Measurements from ENCODE around the gene TMED9.
"Not testable (repeated sequence)": the region's sequence is repeated elsewhere in the genome, so short reads cannot be mapped to it uniquely, and the experiment has no call there.

TMED9 gene

GRCh38 chr5:177557041-177557647, 34.9 kb upstream of the TMED9 start:
- Histone ChIP-seq H3K27me3 (ENCODE audit: insufficient read depth, insufficient read length) (no peaks in the 10 kb centered on the region), H3K9ac (ENCODE audit: insufficient read length, low read depth) (no peak overlapping the region), H3K9me3 (ENCODE audit: insufficient read depth, low read length) (peaks cover 8% of the 10 kb centered on the region; the same call in 1 of the 2 replicates), H3K36me3 (ENCODE audit: insufficient read depth, insufficient read length, low read length) (peaks cover 11% of the 10 kb centered on the region), H3K4me1 (ENCODE audit: insufficient read depth, insufficient read length) (peaks cover 11% of the 10 kb centered on the region), H3K4me3 (ENCODE audit: insufficient read length, low read depth) (no peak overlapping the region)
- TF ChIP-seq YY1 (IDR thresholded peaks at IDR 0.05; ENCODE audit: insufficient read depth, insufficient read length) (no peak), ZNF274 (IDR thresholded peaks at IDR 0.05; ENCODE audit: low read depth, low read length) (no peak), SUZ12 (IDR thresholded peaks at IDR 0.05; ENCODE audit: extremely low read depth, insufficient read depth, insufficient read length) (no peak)
- no peak for DNase-seq (ENCODE audit: low read depth, low spot score)

- Histone ChIP-seq H3K4me3 (ENCODE audit: insufficient read length, low read depth) (no peak overlapping the region), H3K9me3 (ENCODE audit: insufficient read depth, low read length) (peaks cover 13% of the 10 kb centered on the region; the same call in 1 of the 2 replicates), H3K4me1 (ENCODE audit: insufficient read depth, insufficient read length) (peaks cover 9% of the 10 kb centered on the region), H3K36me3 (ENCODE audit: insufficient read depth, insufficient read length, low read length) (peaks cover 5% of the 10 kb centered on the region), H3K27me3 (ENCODE audit: insufficient read depth, insufficient read length) (no peaks in the 10 kb centered on the region), H3K9ac (ENCODE audit: insufficient read length, low read depth) (no peak overlapping the region)
- no peak for DNase-seq (ENCODE audit: low read depth, low spot score)
- TF ChIP-seq SUZ12 (IDR thresholded peaks at IDR 0.05; ENCODE audit: extremely low read depth, insufficient read depth, insufficient read length) (no peak), YY1 (IDR thresholded peaks at IDR 0.05; ENCODE audit: insufficient read depth, insufficient read length) (no peak), ZNF274 (IDR thresholded peaks at IDR 0.05; ENCODE audit: low read depth, low read length) (no peak)
Measured at GRCh38 chr5:177557796-177558195, 34.2 kb upstream of the TMED9 start.

DNA sequence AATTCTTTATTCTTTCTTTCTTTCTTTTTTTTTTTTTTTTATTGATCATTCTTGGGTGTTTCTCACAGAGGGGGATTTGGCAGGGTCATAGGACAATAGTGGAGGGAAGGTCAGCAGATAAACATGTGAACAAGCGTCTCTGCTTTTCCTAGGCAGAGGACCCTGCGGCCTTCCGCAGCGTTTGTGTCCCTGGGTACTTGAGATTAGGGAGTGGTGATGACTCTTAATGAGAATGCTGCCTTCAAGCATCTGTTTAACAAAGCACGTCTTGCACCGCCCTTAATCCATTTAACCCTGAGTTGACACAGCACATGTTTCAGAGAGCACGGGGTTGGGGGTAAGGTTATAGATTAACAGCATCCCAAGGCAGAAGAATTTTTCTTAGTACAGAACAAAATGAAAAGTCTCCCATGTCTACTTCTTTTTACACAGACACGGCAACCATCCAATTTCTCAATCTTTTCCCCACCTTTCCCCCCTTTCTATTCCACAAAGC, 32.5 kb upstream of the TMED9 start:
- H3K9ac ChIP-seq (ENCODE audit: insufficient read length, low read depth); H3K4me3 ChIP-seq (ENCODE audit: insufficient read length, low read depth); H3K27me3 ChIP-seq (ENCODE audit: insufficient read depth, insufficient read length); H3K4me1 ChIP-seq (ENCODE audit: insufficient read depth, insufficient read length); DNase-seq (ENCODE audit: low read depth, low spot score); H3K36me3 ChIP-seq (ENCODE audit: insufficient read depth, insufficient read length, low read length): not testable (repeated sequence)
- peaks cover 13% of the 10 kb centered on the region; the same call in 1 of the 2 replicates for H3K9me3 ChIP-seq (ENCODE audit: insufficient read depth, low read length)

DNA sequence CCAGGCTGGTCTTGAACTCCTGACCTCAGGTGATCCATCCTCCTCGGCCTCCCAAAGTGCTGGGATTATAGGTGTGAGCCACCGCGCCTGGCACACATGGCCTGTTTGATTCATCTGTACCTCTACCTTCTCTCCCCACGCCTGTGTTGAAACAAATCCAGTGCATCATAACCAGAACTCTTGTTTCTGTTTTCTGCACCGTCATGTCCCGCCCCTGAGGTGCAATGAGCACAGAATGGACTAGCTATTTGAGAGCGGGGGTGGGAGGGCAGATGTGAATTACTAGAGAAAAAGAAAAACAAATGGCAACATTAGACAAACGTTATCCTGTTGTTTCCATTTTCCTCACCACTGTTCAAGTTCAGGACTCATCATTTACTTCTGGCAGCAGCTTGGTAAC, 27.0 kb upstream of the TMED9 start:
- DNase-seq (ENCODE audit: low read depth, low spot score): no peak
- H3K9ac ChIP-seq (ENCODE audit: insufficient read length, low read depth): no peak overlapping the region
- peaks cover 13% of the 10 kb centered on the region; the same call in 1 of the 2 replicates for H3K9me3 ChIP-seq (ENCODE audit: insufficient read depth, low read length)
- H3K27me3 ChIP-seq (ENCODE audit: insufficient read depth, insufficient read length): no peaks in the 10 kb centered on the region
- H3K4me3 ChIP-seq (ENCODE audit: insufficient read length, low read depth): no peak overlapping the region
- no peaks in the 10 kb centered on the region for H3K36me3 ChIP-seq (ENCODE audit: insufficient read depth, insufficient read length, low read length)
- no peaks in the 10 kb centered on the region for H3K4me1 ChIP-seq (ENCODE audit: insufficient read depth, insufficient read length)
- no peak for TF ChIP-seq SUZ12 (IDR thresholded peaks at IDR 0.05; ENCODE audit: extremely low read depth, insufficient read depth, insufficient read length)
- TF ChIP-seq YY1 (IDR thresholded peaks at IDR 0.05; ENCODE audit: insufficient read depth, insufficient read length): no peak
- no peak for TF ChIP-seq ZNF274 (IDR thresholded peaks at IDR 0.05; ENCODE audit: low read depth, low read length)

DNA sequence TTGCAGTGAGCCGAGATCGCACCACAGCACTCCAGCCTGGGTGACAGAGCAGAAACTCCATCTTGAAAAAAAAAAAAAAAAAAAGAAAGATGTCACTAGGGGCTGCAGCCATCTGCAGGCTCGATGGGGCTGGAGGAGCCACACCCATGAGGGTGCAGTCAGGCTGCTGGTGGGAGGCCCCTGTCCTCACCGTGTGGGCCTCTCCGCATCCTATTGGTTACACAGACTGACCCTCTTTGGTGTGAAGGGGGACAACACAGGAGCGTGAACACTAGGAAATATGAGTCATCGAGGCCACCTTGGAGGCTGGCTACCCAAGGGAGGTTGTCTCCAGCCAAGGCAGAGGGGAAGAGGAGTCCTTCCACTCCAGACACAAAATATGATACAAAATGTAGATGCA, 23.7 kb upstream of the TMED9 start:
- TF ChIP-seq YY1 (IDR thresholded peaks at IDR 0.05; ENCODE audit: insufficient read depth, insufficient read length) (no peak), ZNF274 (IDR thresholded peaks at IDR 0.05; ENCODE audit: low read depth, low read length) (no peak), SUZ12 (IDR thresholded peaks at IDR 0.05; ENCODE audit: extremely low read depth, insufficient read depth, insufficient read length) (no peak)
- Histone ChIP-seq H3K36me3 (ENCODE audit: insufficient read depth, insufficient read length, low read length) (no peaks in the 10 kb centered on the region), H3K4me3 (ENCODE audit: insufficient read length, low read depth) (no peak overlapping the region), H3K4me1 (ENCODE audit: insufficient read depth, insufficient read length) (no peaks in the 10 kb centered on the region), H3K9ac (ENCODE audit: insufficient read length, low read depth) (no peak overlapping the region), H3K27me3 (ENCODE audit: insufficient read depth, insufficient read length) (no peaks in the 10 kb centered on the region), H3K9me3 (ENCODE audit: insufficient read depth, low read length) (no peaks in the 10 kb centered on the region)
- no peak for DNase-seq (ENCODE audit: low read depth, low spot score)

DNA sequence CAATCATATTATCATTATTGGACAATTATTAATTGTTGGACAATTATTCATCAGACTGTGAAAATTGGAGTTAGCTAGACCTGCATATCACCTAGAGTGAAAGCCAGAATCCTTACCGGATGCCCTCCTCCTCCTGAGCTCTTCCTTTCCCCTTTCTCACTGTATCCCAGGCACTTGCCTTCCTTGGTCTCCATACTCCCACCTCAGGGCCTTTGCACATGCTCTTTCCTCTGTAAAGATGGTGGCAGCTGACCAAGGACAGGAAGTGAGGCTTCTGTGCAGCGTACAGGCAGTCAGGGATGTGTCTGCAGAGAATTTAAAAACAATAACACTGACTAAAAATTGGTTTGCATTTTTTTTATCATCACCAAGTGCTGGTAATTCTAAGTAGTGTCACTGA, 22.1 kb upstream of the TMED9 start:
- H3K4me3 ChIP-seq (ENCODE audit: insufficient read length, low read depth): no peak overlapping the region
- H3K36me3 ChIP-seq (ENCODE audit: insufficient read depth, insufficient read length, low read length): no peaks in the 10 kb centered on the region
- no peaks in the 10 kb centered on the region for H3K9me3 ChIP-seq (ENCODE audit: insufficient read depth, low read length)
- no peaks in the 10 kb centered on the region for H3K27me3 ChIP-seq (ENCODE audit: insufficient read depth, insufficient read length)
- TF ChIP-seq ZNF274 (IDR thresholded peaks at IDR 0.05; ENCODE audit: low read depth, low read length) (no peak), YY1 (IDR thresholded peaks at IDR 0.05; ENCODE audit: insufficient read depth, insufficient read length) (no peak), SUZ12 (IDR thresholded peaks at IDR 0.05; ENCODE audit: extremely low read depth, insufficient read depth, insufficient read length) (no peak)
- DNase-seq (ENCODE audit: low read depth, low spot score): no peak
- H3K9ac ChIP-seq (ENCODE audit: insufficient read length, low read depth): no peak overlapping the region
- no peaks in the 10 kb centered on the region for H3K4me1 ChIP-seq (ENCODE audit: insufficient read depth, insufficient read length)

GRCh38 chr5:177575488-177575887, 16.5 kb upstream of the TMED9 start:
- no peaks in the 10 kb centered on the region for H3K9me3 ChIP-seq (ENCODE audit: insufficient read depth, low read length)
- H3K4me1 ChIP-seq (ENCODE audit: insufficient read depth, insufficient read length): no peaks in the 10 kb centered on the region
- no peak overlapping the region for H3K9ac ChIP-seq (ENCODE audit: insufficient read length, low read depth)
- H3K36me3 ChIP-seq (ENCODE audit: insufficient read depth, insufficient read length, low read length): no peaks in the 10 kb centered on the region
- DNase-seq (ENCODE audit: low read depth, low spot score): no peak
- TF ChIP-seq YY1 (IDR thresholded peaks at IDR 0.05; ENCODE audit: insufficient read depth, insufficient read length) (no peak), SUZ12 (IDR thresholded peaks at IDR 0.05; ENCODE audit: extremely low read depth, insufficient read depth, insufficient read length) (no peak)
- no peaks in the 10 kb centered on the region for H3K27me3 ChIP-seq (ENCODE audit: insufficient read depth, insufficient read length)
- no peak overlapping the region for H3K4me3 ChIP-seq (ENCODE audit: insufficient read length, low read depth)
